ENCODE data around the gene EFCAB12. TPM values are rescaled to one million over a fixed set of nuclear protein-coding genes. Genes with fewer than 3 reads are reported as not detected.

Gene EFCAB12
- total and polyA plus RNA-seq, 10 of the 15 experiments (the other 5 are each of a cell fraction or from before 2014, with no cell fraction given) = 0.02 to 0.85 (median 0.33) TPM

DNA sequence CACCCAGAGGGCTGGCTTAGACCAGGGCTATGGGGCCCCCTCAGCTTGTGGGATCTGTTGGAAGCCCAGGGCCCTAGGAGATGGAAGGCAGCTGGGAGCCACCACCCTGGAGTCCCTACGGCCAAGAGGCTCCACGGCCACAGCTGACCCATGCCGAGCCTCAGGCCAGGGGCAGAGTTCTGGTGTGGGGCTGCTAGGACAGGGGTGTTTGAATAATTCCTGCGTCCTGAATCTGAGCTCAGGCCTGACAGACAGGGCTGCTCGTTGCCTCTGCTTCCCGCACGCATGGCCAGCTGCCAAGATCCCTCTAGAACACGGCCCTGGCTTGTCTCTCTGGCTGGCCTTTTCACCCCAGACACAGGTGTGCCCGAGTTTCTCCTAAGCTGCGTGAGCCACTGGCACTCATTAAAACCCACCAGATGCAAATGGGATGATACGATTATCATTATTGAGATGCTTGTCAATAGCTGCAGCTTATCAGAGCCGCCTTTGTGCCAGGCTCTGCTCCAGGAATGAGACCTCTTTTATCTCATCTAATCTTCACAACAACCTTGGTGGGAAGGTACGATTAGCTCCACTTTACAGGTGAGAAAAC is 70.2 kb downstream of the EFCAB12 start (continued):
- TF ChIP-seq FOXM1 (IDR thresholded peaks at IDR 0.05; ENCODE audit: low read depth, low read length) = no peak

DNA sequence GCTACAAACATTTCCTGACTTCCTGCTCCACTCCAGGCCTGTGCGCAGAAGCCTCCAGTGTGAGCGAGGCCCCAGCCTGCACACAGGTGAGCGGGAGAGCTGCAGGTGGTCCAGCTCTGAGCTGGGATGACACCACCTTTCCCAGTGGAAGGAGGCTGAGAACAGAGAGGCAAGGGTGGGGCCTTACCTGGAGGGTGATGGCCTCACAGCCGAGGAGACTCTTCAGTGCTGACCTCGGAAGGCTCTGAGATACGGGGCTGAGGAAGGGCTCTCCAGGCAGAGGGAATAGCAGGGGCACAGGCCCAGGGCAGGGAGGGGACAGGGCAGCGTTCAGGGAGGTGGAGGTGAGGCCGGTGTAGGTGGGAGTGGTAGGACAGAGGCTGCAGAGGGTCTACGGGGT is 70.8 kb downstream of the EFCAB12 start:
- H2AFZ ChIP-seq (ENCODE audit: control insufficient read depth, low read depth, low read length) = no peak overlapping the region
- H3K79me2 ChIP-seq (ENCODE audit: control insufficient read depth, insufficient read depth, low read length) = no peaks in the 10 kb centered on the region
- no peaks in the 10 kb centered on the region for H3K4me1 ChIP-seq (ENCODE audit: control insufficient read depth, insufficient read depth, low read length)
- no peaks in the 10 kb centered on the region for H3K36me3 ChIP-seq (ENCODE audit: control insufficient read depth in 2 of 2, insufficient read depth in 2 of 2, low read length in 1 of 2)
- ChIA-PET RAD21 (ENCODE audit: unreplicated experiment) (no interaction called here), POLR2A (no interaction called here), CTCF (interaction anchor here (0.9 kb wide), 1 partner anchor 48 kb away, joined by 3 read pairs; no protein-coding TSS in a partner anchor), SMC1A (ENCODE audit: uncharacterized antibody, unreplicated experiment) (no interaction called here)
- H4K20me1 ChIP-seq (ENCODE audit: control insufficient read depth, insufficient read depth) = no peaks in the 10 kb centered on the region
- ATAC-seq (no peak), FAIRE-seq (no peak), DNase-seq (ENCODE audit: low read depth, low spot score) (no peak)
- 31% methylated on average over 9 of the region's 9 CpGs for WGBS (ENCODE audit: insufficient coverage, insufficient replicate concordance, low lambda C conversion rate, missing lambda C conversion rate)
- TF ChIP-seq RB1 (IDR thresholded peaks at IDR 0.05; ENCODE audit: borderline replicate concordance) = no peak
- no peak overlapping the region for H3K9ac ChIP-seq (ENCODE audit: control insufficient read depth, insufficient read depth, low read length)
- H3K27ac ChIP-seq (ENCODE audit: control insufficient read depth, insufficient read depth) = no peak overlapping the region
- no peaks in the 10 kb centered on the region; a peak in 2 of 4 replicates for H3K27me3 ChIP-seq (replicated peaks in 1 of 2; ENCODE audit: control insufficient read depth in 2 of 2, insufficient read depth in 2 of 2, low read length in 1 of 2)
- in situ Hi-C loops (cut with MboI) = no loop called here
- no peaks in the 10 kb centered on the region for H3K9me3 ChIP-seq (replicated peaks; ENCODE audit: control insufficient read depth, insufficient read depth, low read length)
- intact Hi-C loops (cut with micrococcal nuclease; ENCODE audit: unreplicated experiment) = no loop called here
- BruUV-seq (replicated peaks) = no TSS peak
- no peak overlapping the region for H3K4me2 ChIP-seq (ENCODE audit: control insufficient read depth, insufficient read depth)
- no peak overlapping the region for H3K4me3 ChIP-seq

GRCh38 chr3:129356756-129357425 is 71.5 kb downstream of the EFCAB12 start:
- no peaks in the 10 kb centered on the region for H3K9me3 ChIP-seq (replicated peaks; ENCODE audit: control insufficient read depth, insufficient read depth, low read length)
- H3K4me2 ChIP-seq (ENCODE audit: control insufficient read depth, insufficient read depth) = no peak overlapping the region
- no peak overlapping the region for H3K4me3 ChIP-seq
- CTCF ChIA-PET = no interaction called here
- no TSS peak for BruUV-seq (replicated peaks)
- intact Hi-C loops (cut with micrococcal nuclease; ENCODE audit: unreplicated experiment) (no loop called here), in situ Hi-C loops (cut with MboI) (no loop called here)
- H2AFZ ChIP-seq (ENCODE audit: control insufficient read depth, low read depth, low read length) = no peak overlapping the region
- RAD21 ChIA-PET (ENCODE audit: unreplicated experiment) = no interaction called here
- FAIRE-seq (no peak), DNase-seq (ENCODE audit: low read depth, low spot score) (no peak), ATAC-seq (no peak)
- no peaks in the 10 kb centered on the region for H3K4me1 ChIP-seq (ENCODE audit: control insufficient read depth, insufficient read depth, low read length)
- no peak overlapping the region for H3K27ac ChIP-seq (ENCODE audit: control insufficient read depth, insufficient read depth)
- no peaks in the 10 kb centered on the region; a peak in 2 of 4 replicates for H3K27me3 ChIP-seq (replicated peaks in 1 of 2; ENCODE audit: control insufficient read depth in 2 of 2, insufficient read depth in 2 of 2, low read length in 1 of 2)
- SMC1A ChIA-PET (ENCODE audit: uncharacterized antibody, unreplicated experiment) = no interaction called here
- H3K9ac ChIP-seq (ENCODE audit: control insufficient read depth, insufficient read depth, low read length) = no peak overlapping the region
- H3K36me3 ChIP-seq (ENCODE audit: control insufficient read depth in 2 of 2, insufficient read depth in 2 of 2, low read length in 1 of 2) = no peaks in the 10 kb centered on the region
- no peaks in the 10 kb centered on the region for H4K20me1 ChIP-seq (ENCODE audit: control insufficient read depth, insufficient read depth)
- POLR2A ChIA-PET = no interaction called here
- no peaks in the 10 kb centered on the region for H3K79me2 ChIP-seq (ENCODE audit: control insufficient read depth, insufficient read depth, low read length)
- 37% methylated on average over 10 of the region's 10 CpGs for WGBS (ENCODE audit: insufficient coverage, insufficient replicate concordance, low lambda C conversion rate, missing lambda C conversion rate)
- TF ChIP-seq SKIL (IDR thresholded peaks at IDR 0.05; ENCODE audit: low read depth, poor library complexity, severe bottlenecking) (no peak), NKRF (conservative IDR thresholded peaks at IDR 0.05) (no peak), TCF3 (IDR thresholded peaks at IDR 0.05; ENCODE audit: borderline replicate concordance, insufficient read depth, low read depth, low read length) (no peak), MTA3 (IDR thresholded peaks at IDR 0.05; ENCODE audit: borderline replicate concordance, low read length) (no peak), MEF2B (IDR thresholded peaks at IDR 0.05; ENCODE audit: partially characterized antibody, poor library complexity, severe bottlenecking) (no peak), EED (IDR thresholded peaks at IDR 0.05; ENCODE audit: low read depth) (no peak), CBX5 (IDR thresholded peaks at IDR 0.05; ENCODE audit: low read depth) (no peak), TARDBP (IDR thresholded peaks at IDR 0.05; ENCODE audit: borderline replicate concordance) (no peak), HCFC1 (IDR thresholded peaks at IDR 0.05; ENCODE audit: low read length) (no peak), MTA2 (IDR thresholded peaks at IDR 0.05; ENCODE audit: low read depth) (no peak)

Measured in GM12878 (cell line).